NCI-H1930 (cell line): ENCODE data around the gene GRB2.
A peak's percentile ranks its signal among the peaks of the same experiment; 100 is the strongest.

Source experiments
- DNase-seq, 2 experiments: peaks; one replicate each; lab custom pipeline; 2025; lab: John Stamatoyannopoulos, UW

The GRB2 gene

GRCh38 chr17:75412455-75413317 lies 7.2 kb upstream of the GRB2 start:
- peak; percentile 42 to 81 for DNase-seq

- no peak for DNase-seq
Observed at GRCh38 chr17:75411328-75412067, 6.0 kb upstream of the GRB2 start.

- no peak for DNase-seq
Observed at GRCh38 chr17:75410141-75410540, 4.7 kb upstream of the GRB2 start.

GRCh38 chr17:75407655-75408352 lies 2.3 kb upstream of the GRB2 start:
- DNase-seq, result no peak

- no peak for DNase-seq
Observed at GRCh38 chr17:75406222-75406615, 741 bp upstream of the GRB2 start.

- DNase-seq, result no peak
Observed at GRCh38 chr17:75404731-75405364, 630 bp downstream of the GRB2 start.

- peak; percentile 40 to 44 for DNase-seq
Observed at GRCh38 chr17:75404223-75404730, 1.2 kb downstream of the GRB2 start.

- no peak for DNase-seq
Observed at GRCh38 chr17:75403131-75403530, 2.3 kb downstream of the GRB2 start.

GRCh38 chr17:75402026-75402425 lies 3.5 kb downstream of the GRB2 start:
- DNase-seq, result no peak

- no peak for DNase-seq
Observed at GRCh38 chr17:75400326-75400939, 5.0 kb downstream of the GRB2 start.

GRCh38 chr17:75398279-75398678 lies 7.2 kb downstream of the GRB2 start:
- DNase-seq, result no peak

GRCh38 chr17:75397217-75397616 lies 8.3 kb downstream of the GRB2 start:
- DNase-seq, result no peak

GRCh38 chr17:75396796-75397195 lies 8.7 kb downstream of the GRB2 start:
- no peak for DNase-seq

GRCh38 chr17:75396025-75396424 lies 9.5 kb downstream of the GRB2 start:
- DNase-seq, result no peak

GRCh38 chr17:75394332-75394918 lies 11.1 kb downstream of the GRB2 start:
- no peak for DNase-seq

GRCh38 chr17:75393523-75394331 lies 11.8 kb downstream of the GRB2 start:
- DNase-seq, result peak; percentile 97 to 98

- no peak for DNase-seq
Observed at GRCh38 chr17:75392559-75392958, 12.9 kb downstream of the GRB2 start.

- DNase-seq, result no peak
Observed at GRCh38 chr17:75390982-75391381, 14.5 kb downstream of the GRB2 start.

GRCh38 chr17:75388476-75389030 lies 16.9 kb downstream of the GRB2 start:
- DNase-seq, result no peak

GRCh38 chr17:75387771-75388170 lies 17.7 kb downstream of the GRB2 start:
- DNase-seq, result no peak
